SK-N-MC (cell line): ENCODE measurements around the gene TLE2.

Experiments
- DNase-seq: peaks from one replicate; pipeline ENCODE4 v3.0.0-alpha.2; 2011; ENCODE audit warnings: low read depth, low spot score
- H3K27ac ChIP-seq: fragments of 200-600 bp; sonication (generic); 2 replicates; pipeline ENCODE4 v1.5.1; 2016; ENCODE audit warnings: mixed run types
- H3K36me3 ChIP-seq: fragments of 200-600 bp; sonication (generic); 2 replicates; pipeline ENCODE4 v1.6.1; 2017; ENCODE audit warnings: antibody characterized with exemption, low read length, mixed read lengths; ENCODE audit not compliant: insufficient read depth
- H3K4me3 ChIP-seq: fragments of 200-600 bp; sonication (generic); 2 replicates; pipeline ENCODE4 v1.5.1; 2016
- H3K9ac ChIP-seq: fragments of 200-600 bp; sonication (generic); 2 replicates; pipeline ENCODE4 v1.8.0; 2017; ENCODE audit warnings: mixed run types, mixed read lengths; ENCODE audit not compliant: insufficient read length
- H3K9me3 ChIP-seq: fragments of 200-600 bp; sonication (generic); 2 replicates; pipeline ENCODE4 v1.6.1; 2017; ENCODE audit warnings: low read depth, mild to moderate bottlenecking, antibody characterized with exemption, low read length, moderate library complexity, mixed read lengths
- EZH2 ChIP-seq: fragments of 200-600 bp; sonication (generic); IDR thresholded peaks from one replicate; pipeline ENCODE4 v1.6.1; 2017; ENCODE audit warnings: antibody characterized with exemption
- FOXP2 ChIP-seq: optimal IDR thresholded peaks from 2 replicates; pipeline ENCODE3; 2011; ENCODE audit warnings: mild to moderate bottlenecking, moderate library complexity; ENCODE audit not compliant: insufficient read depth; ENCODE audit errors: extremely low read length, control extremely low read depth
- POLR2AphosphoS5 ChIP-seq: IDR thresholded peaks from 2 replicates; pipeline ENCODE4 v1.6.1; 2012; ENCODE audit warnings: mild to moderate bottlenecking, low read depth, low read length, borderline replicate concordance

The TLE2 gene

GRCh38 chr19:3034656-3035541 is 5.8 kb upstream of the TLE2 start:
- peak overlapping the region; percentile 92 for H3K4me3 ChIP-seq
- no peak for DNase-seq
- H3K9me3 ChIP-seq: no peaks in the 10 kb centered on the region
- H3K36me3 ChIP-seq: no peaks in the 10 kb centered on the region
- H3K27ac ChIP-seq: peak overlapping the region; percentile 87; the same call in 1 of the 2 replicates
- H3K9ac ChIP-seq: peak overlapping the region; percentile 83
- no peak for TF ChIP-seq EZH2
- TF ChIP-seq POLR2AphosphoS5: no peak
- TF ChIP-seq FOXP2: no peak

DNA sequence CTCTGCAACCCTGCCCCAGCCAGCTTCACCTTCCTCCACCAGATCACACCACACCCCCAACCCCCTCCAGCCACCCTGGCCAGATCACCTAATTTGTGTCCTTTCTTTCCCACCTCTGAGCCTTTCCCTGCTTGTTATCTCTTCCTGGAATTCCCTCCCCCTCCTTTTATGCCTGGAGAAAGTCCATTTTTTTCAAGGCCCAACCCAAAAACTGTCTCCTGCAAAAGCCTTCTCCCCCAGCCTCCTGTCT is 5.3 kb upstream of the TLE2 start:
- Histone ChIP-seq H3K36me3 (no peaks in the 10 kb centered on the region), H3K4me3 (no peak overlapping the region), H3K9me3 (no peaks in the 10 kb centered on the region), H3K9ac (no peak overlapping the region), H3K27ac (no peak overlapping the region)
- DNase-seq: no peak
- no peak for TF ChIP-seq FOXP2
- no peak for TF ChIP-seq POLR2AphosphoS5
- TF ChIP-seq EZH2: no peak

GRCh38 chr19:3033595-3034405 is 4.7 kb upstream of the TLE2 start:
- H3K27ac ChIP-seq: no peak overlapping the region
- no peaks in the 10 kb centered on the region for H3K36me3 ChIP-seq
- no peak overlapping the region for H3K4me3 ChIP-seq
- no peak for TF ChIP-seq POLR2AphosphoS5
- no peak for TF ChIP-seq FOXP2
- TF ChIP-seq EZH2: no peak
- no peak for DNase-seq
- no peak overlapping the region for H3K9ac ChIP-seq
- H3K9me3 ChIP-seq: no peaks in the 10 kb centered on the region

GRCh38 chr19:3031607-3031867 is 2.5 kb upstream of the TLE2 start:
- Histone ChIP-seq H3K9ac (no peak overlapping the region), H3K27ac (no peak overlapping the region), H3K36me3 (no peaks in the 10 kb centered on the region), H3K9me3 (no peaks in the 10 kb centered on the region), H3K4me3 (no peak overlapping the region)
- TF ChIP-seq EZH2: no peak
- TF ChIP-seq FOXP2: no peak
- no peak for TF ChIP-seq POLR2AphosphoS5
- DNase-seq: no peak

DNA sequence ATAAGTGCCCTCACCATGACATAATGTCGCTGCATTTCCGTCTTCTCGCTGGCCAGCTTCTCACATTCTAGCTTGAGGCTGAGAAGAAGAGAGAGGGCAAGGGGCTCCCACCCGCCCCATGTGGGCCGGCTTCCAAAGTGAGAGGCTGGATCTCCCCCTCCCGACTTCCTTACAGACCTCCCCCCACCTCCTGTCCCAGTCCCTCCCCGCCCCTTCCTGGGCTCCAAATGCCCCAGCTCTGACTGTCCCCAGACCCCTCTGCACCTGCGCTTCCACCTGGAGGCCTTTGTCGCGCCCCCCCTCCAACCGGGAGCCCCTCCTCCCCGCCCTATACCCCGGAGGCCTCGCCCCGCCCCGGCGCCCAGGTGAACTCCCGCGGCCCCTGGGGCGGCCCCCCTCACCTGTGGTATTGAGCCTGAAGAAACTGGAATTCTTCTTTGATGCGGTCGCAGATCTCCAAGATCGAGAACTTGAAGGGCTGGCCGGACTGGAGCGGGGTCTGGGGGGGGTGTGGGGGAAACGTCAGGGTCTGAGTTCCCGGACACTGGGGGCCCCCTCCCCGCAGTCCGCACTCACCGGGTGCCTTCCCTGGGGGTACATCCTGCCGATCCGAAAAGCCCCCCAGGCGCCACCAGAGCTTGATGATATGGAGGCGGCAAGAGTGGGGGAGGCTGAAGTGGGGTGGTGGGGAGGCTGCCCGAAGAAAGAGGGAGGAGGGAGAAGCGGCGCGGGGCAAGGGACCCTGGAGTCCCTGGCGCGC is 595 bp downstream of the TLE2 start:
- Histone ChIP-seq H3K27ac (no peak overlapping the region), H3K9me3 (no peaks in the 10 kb centered on the region), H3K4me3 (peak overlapping the region; percentile 79), H3K36me3 (no peaks in the 10 kb centered on the region), H3K9ac (peak overlapping the region; percentile 70)
- DNase-seq: no peak
- TF ChIP-seq EZH2 (no peak), POLR2AphosphoS5 (no peak), FOXP2 (no peak)

DNA sequence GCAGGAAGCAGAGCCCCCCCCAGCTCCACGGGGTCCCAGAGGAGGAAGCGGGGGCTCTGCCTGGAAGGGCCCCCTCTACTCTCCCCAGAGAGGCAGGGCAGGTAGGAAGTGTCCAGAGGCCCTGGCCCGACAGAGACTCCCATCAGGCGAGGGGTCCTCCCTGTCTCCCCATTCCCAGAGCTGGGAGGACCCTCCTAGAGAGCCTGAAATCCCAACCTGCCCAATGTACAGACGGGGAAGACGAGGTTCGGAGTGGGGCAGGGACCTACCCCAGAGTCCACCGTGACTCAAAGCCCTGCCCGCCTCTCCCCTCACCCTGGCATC is 1.1 kb downstream of the TLE2 start:
- no peak for TF ChIP-seq EZH2
- TF ChIP-seq FOXP2: no peak
- TF ChIP-seq POLR2AphosphoS5: no peak
- peak overlapping the region; percentile 79 for H3K4me3 ChIP-seq
- DNase-seq: no peak
- no peaks in the 10 kb centered on the region for H3K9me3 ChIP-seq
- no peak overlapping the region for H3K27ac ChIP-seq
- no peak overlapping the region for H3K9ac ChIP-seq
- H3K36me3 ChIP-seq: no peaks in the 10 kb centered on the region

- Histone ChIP-seq H3K27ac (no peak overlapping the region), H3K36me3 (no peaks in the 10 kb centered on the region), H3K4me3 (no peak overlapping the region), H3K9me3 (no peaks in the 10 kb centered on the region), H3K9ac (no peak overlapping the region)
- DNase-seq: no peak
- TF ChIP-seq POLR2AphosphoS5: no peak
Observed at GRCh38 chr19:3027292-3027691, 1.8 kb downstream of the TLE2 start.

DNA sequence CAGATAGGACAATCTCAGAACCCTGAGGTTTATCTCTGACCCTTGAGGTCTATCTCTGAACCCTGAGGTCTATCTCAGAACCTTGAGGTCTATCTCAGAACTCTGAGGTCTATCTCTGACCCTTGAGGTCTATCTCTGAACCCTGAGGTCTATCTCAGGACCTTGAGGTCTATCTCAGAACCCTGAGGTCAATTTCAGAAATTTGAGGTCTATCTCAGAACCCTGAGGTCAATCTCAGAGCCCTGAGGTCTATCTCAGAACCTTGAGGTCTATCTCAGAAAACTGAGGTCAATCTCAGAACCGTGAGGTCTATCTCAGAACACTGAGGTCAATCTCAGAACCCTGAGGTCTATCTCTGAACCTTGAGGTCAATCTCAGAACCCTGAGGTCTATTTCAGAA is 2.3 kb downstream of the TLE2 start:
- H3K9me3 ChIP-seq: no peaks in the 10 kb centered on the region
- no peak overlapping the region for H3K4me3 ChIP-seq
- no peak for TF ChIP-seq FOXP2
- TF ChIP-seq EZH2: no peak
- no peak for TF ChIP-seq POLR2AphosphoS5
- no peak for DNase-seq
- no peak overlapping the region for H3K9ac ChIP-seq
- H3K36me3 ChIP-seq: no peaks in the 10 kb centered on the region
- H3K27ac ChIP-seq: no peak overlapping the region

DNA sequence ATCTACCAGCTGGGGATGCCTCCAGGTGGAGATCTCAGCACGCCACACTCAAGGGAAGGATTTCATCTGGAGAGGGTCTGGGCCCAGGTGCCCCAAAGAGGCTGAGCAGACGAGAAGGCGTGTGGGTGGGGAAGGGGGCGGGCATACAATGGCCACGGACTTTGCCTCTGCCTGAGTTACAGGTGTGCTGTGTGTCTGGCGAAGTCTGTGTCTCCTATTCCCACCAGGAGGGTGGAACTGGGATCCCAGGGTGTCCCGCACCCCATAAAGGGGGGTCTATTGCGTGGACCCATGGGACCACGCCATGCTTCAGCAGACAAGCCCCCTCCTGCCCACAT is 3.6 kb downstream of the TLE2 start:
- Histone ChIP-seq H3K27ac (no peak overlapping the region), H3K36me3 (no peaks in the 10 kb centered on the region), H3K9ac (no peak overlapping the region), H3K4me3 (0 out of 2 replicates have a peak overlapping the region, but pooled peaks have one; percentile 15), H3K9me3 (no peaks in the 10 kb centered on the region)
- no peak for TF ChIP-seq POLR2AphosphoS5
- no peak for TF ChIP-seq EZH2
- no peak for TF ChIP-seq FOXP2
- DNase-seq: no peak
